VCaP (cell line): ENCODE results near the gene ETS1.
A peak's percentile ranks its signal among the peaks of the same experiment; 100 is the strongest.

Source experiments
- H3K27ac ChIP-seq: fragments of 450-650 bp; 2 replicates; pipeline ENCODE4 v1.5.1; 2017
- TF ChIP-seq, protein P1 (sequence below): fragments of 450-650 bp; conservative IDR thresholded peaks from 2 replicates; pipeline ENCODE4 v1.5.1; 2017; ENCODE audit warnings: mild to moderate bottlenecking, moderate library complexity

ETS1 gene

DNA sequence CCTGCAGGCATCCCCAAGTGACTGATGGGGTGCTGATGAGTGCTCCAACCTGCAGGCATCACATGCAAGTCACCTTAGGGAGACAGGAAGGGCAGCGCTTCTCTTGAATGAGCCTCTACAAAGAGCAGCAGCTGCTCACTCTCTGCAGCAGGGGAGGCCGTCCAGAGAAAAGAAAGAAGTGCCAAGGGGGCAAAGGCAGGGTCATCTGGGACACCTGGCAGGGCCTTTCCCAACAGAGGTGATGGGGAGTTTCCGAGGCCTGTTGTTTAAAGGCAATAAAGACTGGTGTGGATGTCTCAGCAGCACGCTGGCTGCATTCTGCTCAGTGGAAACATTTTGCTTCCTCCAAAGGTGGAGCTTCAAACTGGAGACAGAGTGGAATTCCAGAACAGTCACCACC, 113.7 kb downstream of the ETS1 start:
- no peak overlapping the region for H3K27ac ChIP-seq
- TF ChIP-seq, protein P1, sequence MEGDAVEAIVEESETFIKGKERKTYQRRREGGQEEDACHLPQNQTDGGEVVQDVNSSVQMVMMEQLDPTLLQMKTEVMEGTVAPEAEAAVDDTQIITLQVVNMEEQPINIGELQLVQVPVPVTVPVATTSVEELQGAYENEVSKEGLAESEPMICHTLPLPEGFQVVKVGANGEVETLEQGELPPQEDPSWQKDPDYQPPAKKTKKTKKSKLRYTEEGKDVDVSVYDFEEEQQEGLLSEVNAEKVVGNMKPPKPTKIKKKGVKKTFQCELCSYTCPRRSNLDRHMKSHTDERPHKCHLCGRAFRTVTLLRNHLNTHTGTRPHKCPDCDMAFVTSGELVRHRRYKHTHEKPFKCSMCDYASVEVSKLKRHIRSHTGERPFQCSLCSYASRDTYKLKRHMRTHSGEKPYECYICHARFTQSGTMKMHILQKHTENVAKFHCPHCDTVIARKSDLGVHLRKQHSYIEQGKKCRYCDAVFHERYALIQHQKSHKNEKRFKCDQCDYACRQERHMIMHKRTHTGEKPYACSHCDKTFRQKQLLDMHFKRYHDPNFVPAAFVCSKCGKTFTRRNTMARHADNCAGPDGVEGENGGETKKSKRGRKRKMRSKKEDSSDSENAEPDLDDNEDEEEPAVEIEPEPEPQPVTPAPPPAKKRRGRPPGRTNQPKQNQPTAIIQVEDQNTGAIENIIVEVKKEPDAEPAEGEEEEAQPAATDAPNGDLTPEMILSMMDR = no peak

DNA sequence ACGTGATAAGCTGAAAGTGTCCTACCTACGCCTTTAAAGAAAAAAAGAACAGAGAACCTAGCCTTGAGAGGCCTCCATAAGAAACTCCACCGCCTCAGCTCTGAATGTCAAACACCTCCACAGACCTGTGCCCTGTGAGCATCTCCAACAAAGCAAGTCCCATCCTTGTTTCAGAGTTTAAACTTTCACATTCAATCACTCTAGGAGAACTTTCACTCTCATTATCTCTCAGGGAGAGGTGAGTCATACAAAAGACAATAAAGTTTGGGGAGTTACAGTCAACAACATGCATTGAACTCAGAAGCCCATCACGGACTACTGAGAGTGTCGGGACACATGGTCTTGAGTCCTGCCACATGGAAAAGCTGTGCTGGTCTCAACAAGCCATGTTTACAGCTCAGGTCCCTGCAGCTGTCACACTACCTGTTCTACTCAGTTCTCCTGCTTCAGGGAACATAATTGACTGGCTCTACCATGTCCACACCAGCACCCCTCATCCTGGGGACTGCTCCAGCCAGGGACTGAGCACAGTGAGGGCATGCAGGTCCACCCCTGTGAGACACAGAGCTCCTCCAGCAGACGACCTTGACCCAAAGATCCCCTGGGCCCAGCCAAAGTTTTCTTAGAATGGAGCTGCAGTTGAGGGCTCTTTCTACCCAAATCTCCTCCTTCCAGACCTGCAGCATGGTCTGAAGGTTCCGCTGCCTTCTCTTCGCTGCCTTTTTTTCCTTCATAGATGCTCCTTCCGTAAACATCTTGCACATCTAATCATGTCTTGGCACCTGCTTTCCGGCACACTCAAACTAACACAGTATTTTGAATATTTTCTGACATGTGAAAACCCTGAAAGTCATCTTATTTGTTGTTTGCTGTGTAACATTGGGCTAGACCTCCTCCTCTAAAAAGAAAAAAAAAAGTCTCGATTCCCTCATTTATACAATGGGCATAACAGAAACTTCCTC, 114.9 kb downstream of the ETS1 start:
- TF ChIP-seq, protein P1 = no peak
- no peak overlapping the region for H3K27ac ChIP-seq

DNA sequence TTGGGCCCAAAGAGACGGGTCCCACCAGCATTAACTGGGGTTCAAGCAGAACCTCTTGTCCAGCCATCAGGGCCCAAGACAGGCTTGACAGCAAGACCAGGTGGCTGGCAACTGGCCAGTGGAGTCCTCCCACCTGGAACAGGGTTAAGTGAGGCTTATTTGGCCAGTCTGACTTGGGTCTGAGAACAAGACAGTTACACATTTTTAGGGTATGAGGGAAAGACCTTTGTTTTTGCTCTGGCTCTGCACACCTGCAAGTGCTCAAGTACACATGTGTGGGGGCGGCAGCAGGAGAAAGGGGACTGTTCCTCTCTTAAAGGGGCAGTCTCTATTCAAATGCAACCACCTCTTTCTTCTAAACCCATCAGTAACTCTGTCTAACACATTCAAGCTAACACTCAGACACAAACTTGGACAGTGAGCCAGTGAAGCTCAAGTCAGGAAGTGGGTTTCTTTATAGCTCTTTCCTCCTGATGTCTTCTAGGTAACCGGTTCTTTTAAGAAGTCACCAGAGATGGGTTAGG, 116.2 kb downstream of the ETS1 start:
- H3K27ac ChIP-seq = no peak overlapping the region
- TF ChIP-seq, protein P1 = no peak

DNA sequence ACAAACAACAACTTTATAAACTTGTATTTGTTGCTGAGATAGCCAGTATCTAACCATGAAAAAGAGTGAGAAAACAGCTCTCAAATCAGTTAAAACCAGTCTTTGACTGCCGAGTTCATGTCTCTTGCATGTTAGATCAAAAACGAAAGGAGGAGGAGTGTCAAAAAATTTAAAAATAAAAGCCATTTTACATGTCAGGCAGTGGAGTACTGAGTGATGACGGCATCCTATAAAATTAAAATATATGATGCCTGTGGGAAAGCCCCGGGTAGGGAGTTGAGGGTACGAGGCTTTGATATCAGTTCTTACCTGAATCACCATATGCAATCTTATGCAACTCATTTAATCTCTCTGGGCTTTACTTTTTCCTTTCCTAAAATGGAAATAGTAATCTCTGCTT, 117.3 kb downstream of the ETS1 start:
- TF ChIP-seq, protein P1 = no peak
- peak overlapping the region; percentile 7; the same call in 1 of the 2 replicates for H3K27ac ChIP-seq

DNA sequence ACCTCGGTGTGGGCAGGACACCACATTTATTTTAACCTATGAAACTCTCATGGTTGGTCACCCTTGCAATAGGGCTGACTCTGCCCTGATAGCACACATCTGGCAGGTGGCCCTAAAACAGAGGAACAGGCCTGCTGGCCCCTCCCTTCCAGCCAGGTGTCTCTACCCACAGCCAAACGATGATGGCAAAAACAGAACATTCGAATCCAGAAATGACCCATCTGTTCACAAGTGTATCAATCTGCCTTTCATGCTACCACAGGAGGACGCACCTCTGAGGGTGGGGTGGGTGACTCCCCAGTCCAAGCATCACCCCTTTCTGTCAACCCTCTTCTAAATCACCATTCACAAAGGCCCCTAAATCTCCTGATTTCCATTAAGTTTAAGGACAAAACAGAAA, 118.1 kb downstream of the ETS1 start:
- TF ChIP-seq, protein P1 = no peak
- peak overlapping the region; percentile 7; the same call in 1 of the 2 replicates for H3K27ac ChIP-seq

DNA sequence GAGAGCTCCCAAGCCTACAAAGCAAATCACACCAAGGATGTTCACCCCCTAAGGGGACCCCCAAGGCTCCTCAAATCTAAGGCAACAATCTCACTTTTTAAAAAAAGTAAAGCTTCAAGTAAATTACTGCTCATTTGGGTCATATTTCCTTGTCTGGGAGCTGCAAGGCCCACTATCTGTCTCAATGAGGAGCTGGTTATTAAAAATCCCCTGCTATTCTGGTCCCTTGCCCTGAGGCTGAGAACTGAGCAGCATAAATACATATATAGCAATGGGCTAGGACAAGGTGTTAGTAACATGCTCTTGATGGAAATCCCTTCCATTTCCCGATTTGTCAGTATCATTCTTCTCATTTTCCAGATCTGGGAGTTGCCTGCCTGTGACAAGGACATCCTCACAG, 119.2 kb downstream of the ETS1 start:
- H3K27ac ChIP-seq = no peak overlapping the region
- TF ChIP-seq, protein P1 = no peak

DNA sequence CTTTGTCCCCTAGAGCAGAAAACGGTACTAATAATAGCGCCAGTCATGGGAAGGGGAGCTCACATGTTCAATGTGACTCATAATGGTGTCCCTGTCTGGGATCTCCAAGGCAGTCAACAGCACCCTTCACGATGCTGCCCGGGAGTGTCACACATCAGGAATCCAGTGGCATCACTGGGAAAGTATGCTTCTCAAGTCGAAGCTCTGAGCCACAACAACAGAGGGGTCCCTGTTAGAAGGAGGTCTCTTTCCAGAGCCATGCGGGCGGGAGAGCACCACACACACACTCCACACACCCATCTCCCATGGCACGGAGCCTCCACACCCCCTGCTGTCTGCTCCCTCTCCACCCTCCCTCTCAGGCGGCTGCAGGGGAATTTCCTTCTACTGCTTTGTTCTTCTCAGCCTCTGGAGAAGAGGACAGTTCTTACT, 119.7 kb downstream of the ETS1 start:
- TF ChIP-seq, protein P1 = no peak
- no peak overlapping the region for H3K27ac ChIP-seq
